Memory B cell (primary cell): ENCODE results near the gene TDRD12.
"Not testable (repeated sequence)": the region's sequence is repeated elsewhere in the genome, so short reads cannot be mapped to it uniquely, and the experiment has no call there.

ENCODE experiments used
- ATAC-seq: fragments of 150-1000 bp; cut with Tn5 transposase; 2 replicates; pipeline ENCODE4 v1.10.0; 2021; ENCODE audit warnings: low read depth, mild to moderate bottlenecking, moderate library complexity
- DNase-seq, 2 donors: peaks; one replicate each; pipeline ENCODE4 v3.0.0; 2022; ENCODE audit warnings: low spot score in 2 of 2
- H3K27ac Mint-ChIP-seq: one replicate; pipeline ENCODE4 v1.8.0; 2022; ENCODE audit warnings: mild to moderate bottlenecking, moderate library complexity, mixed read lengths
- H3K27me3 Mint-ChIP-seq: one replicate; pipeline ENCODE4 v1.8.0; 2022; ENCODE audit warnings: mixed read lengths
- H3K36me3 Mint-ChIP-seq: one replicate; pipeline ENCODE4 v1.8.0; 2022; ENCODE audit warnings: mild to moderate bottlenecking, mixed read lengths
- H3K4me1 Mint-ChIP-seq: one replicate; pipeline ENCODE4 v1.8.0; 2022; ENCODE audit warnings: mixed read lengths
- H3K4me3 Mint-ChIP-seq: one replicate; pipeline ENCODE4 v1.8.0; 2022; ENCODE audit warnings: mild to moderate bottlenecking, moderate library complexity, mixed read lengths
- H3K9me3 Mint-ChIP-seq: one replicate; pipeline ENCODE4 v1.8.0; 2022; ENCODE audit warnings: mixed read lengths

Gene TDRD12

GRCh38 chr19:32787161-32787813, 67.7 kb downstream of the TDRD12 start:
- not testable (repeated sequence) for H3K36me3 Mint-ChIP-seq, ATAC-seq, H3K27ac Mint-ChIP-seq, DNase-seq, H3K9me3 Mint-ChIP-seq, H3K27me3 Mint-ChIP-seq, H3K4me3 Mint-ChIP-seq, H3K4me1 Mint-ChIP-seq

- not testable (repeated sequence) for H3K9me3 Mint-ChIP-seq, H3K36me3 Mint-ChIP-seq, ATAC-seq, DNase-seq, H3K4me3 Mint-ChIP-seq, H3K27ac Mint-ChIP-seq, H3K4me1 Mint-ChIP-seq, H3K27me3 Mint-ChIP-seq
These were observed 68.3 kb downstream of the TDRD12 start for GRCh38 chr19:32787895-32788294.

GRCh38 chr19:32789429-32789828, 69.9 kb downstream of the TDRD12 start:
- no peaks in the 10 kb centered on the region for H3K36me3 Mint-ChIP-seq
- no peaks in the 10 kb centered on the region for H3K4me1 Mint-ChIP-seq
- no peak overlapping the region for H3K4me3 Mint-ChIP-seq
- ATAC-seq (no peak), DNase-seq (no peak)
- no peak overlapping the region for H3K27ac Mint-ChIP-seq
- peaks cover 3% of the 10 kb centered on the region for H3K9me3 Mint-ChIP-seq
- H3K27me3 Mint-ChIP-seq = peaks cover 10% of the 10 kb centered on the region

- no peak overlapping the region for H3K27ac Mint-ChIP-seq
- no peaks in the 10 kb centered on the region for H3K9me3 Mint-ChIP-seq
- ATAC-seq (no peak), DNase-seq (no peak)
- H3K36me3 Mint-ChIP-seq = no peaks in the 10 kb centered on the region
- no peaks in the 10 kb centered on the region for H3K4me1 Mint-ChIP-seq
- peaks cover 6% of the 10 kb centered on the region for H3K27me3 Mint-ChIP-seq
- no peak overlapping the region for H3K4me3 Mint-ChIP-seq
These were observed 78.6 kb downstream of the TDRD12 start for GRCh38 chr19:32798201-32798600.

- ATAC-seq = no peak
- DNase-seq = no peak
- H3K36me3 Mint-ChIP-seq = no peaks in the 10 kb centered on the region
- H3K27ac Mint-ChIP-seq = no peak overlapping the region
- no peaks in the 10 kb centered on the region for H3K4me1 Mint-ChIP-seq
- no peaks in the 10 kb centered on the region for H3K9me3 Mint-ChIP-seq
- peaks cover 5% of the 10 kb centered on the region for H3K27me3 Mint-ChIP-seq
- no peak overlapping the region for H3K4me3 Mint-ChIP-seq
These were observed 80.6 kb downstream of the TDRD12 start for GRCh38 chr19:32800191-32800590.

GRCh38 chr19:32800754-32801153, 81.2 kb downstream of the TDRD12 start:
- no peak for ATAC-seq
- Mint-ChIP-seq H3K36me3 (no peaks in the 10 kb centered on the region), H3K9me3 (no peaks in the 10 kb centered on the region), H3K27ac (no peak overlapping the region), H3K4me1 (no peaks in the 10 kb centered on the region), H3K27me3 (peaks cover 5% of the 10 kb centered on the region), H3K4me3 (no peak overlapping the region)
- DNase-seq = no peak

GRCh38 chr19:32802840-32803239, 83.3 kb downstream of the TDRD12 start:
- no peaks in the 10 kb centered on the region for H3K9me3 Mint-ChIP-seq
- H3K27ac Mint-ChIP-seq = no peak overlapping the region
- peaks cover 5% of the 10 kb centered on the region for H3K27me3 Mint-ChIP-seq
- no peaks in the 10 kb centered on the region for H3K36me3 Mint-ChIP-seq
- H3K4me1 Mint-ChIP-seq = no peaks in the 10 kb centered on the region
- DNase-seq (no peak), ATAC-seq (no peak)
- H3K4me3 Mint-ChIP-seq = no peak overlapping the region

GRCh38 chr19:32808236-32808635, 88.7 kb downstream of the TDRD12 start:
- DNase-seq (no peak), ATAC-seq (no peak)
- Mint-ChIP-seq H3K36me3 (no peaks in the 10 kb centered on the region), H3K27me3 (peaks cover 14% of the 10 kb centered on the region), H3K9me3 (no peaks in the 10 kb centered on the region), H3K27ac (no peak overlapping the region), H3K4me3 (no peak overlapping the region), H3K4me1 (no peaks in the 10 kb centered on the region)

GRCh38 chr19:32809254-32809653, 89.7 kb downstream of the TDRD12 start:
- Mint-ChIP-seq H3K4me3 (no peak overlapping the region), H3K36me3 (no peaks in the 10 kb centered on the region), H3K27me3 (peaks cover 15% of the 10 kb centered on the region), H3K4me1 (no peaks in the 10 kb centered on the region), H3K27ac (no peak overlapping the region), H3K9me3 (no peaks in the 10 kb centered on the region)
- ATAC-seq = no peak
- DNase-seq = no peak

GRCh38 chr19:32809754-32810153, 90.2 kb downstream of the TDRD12 start:
- Mint-ChIP-seq H3K4me1 (no peaks in the 10 kb centered on the region), H3K27me3 (peaks cover 15% of the 10 kb centered on the region), H3K27ac (no peak overlapping the region), H3K36me3 (no peaks in the 10 kb centered on the region), H3K4me3 (no peak overlapping the region), H3K9me3 (no peaks in the 10 kb centered on the region)
- DNase-seq (no peak), ATAC-seq (no peak)

- ATAC-seq (no peak), DNase-seq (no peak)
- no peak overlapping the region for H3K27ac Mint-ChIP-seq
- no peaks in the 10 kb centered on the region for H3K9me3 Mint-ChIP-seq
- no peak overlapping the region for H3K4me3 Mint-ChIP-seq
- H3K36me3 Mint-ChIP-seq = no peaks in the 10 kb centered on the region
- H3K4me1 Mint-ChIP-seq = no peaks in the 10 kb centered on the region
- H3K27me3 Mint-ChIP-seq = peaks cover 15% of the 10 kb centered on the region
These were observed 90.9 kb downstream of the TDRD12 start for GRCh38 chr19:32810452-32810851.

GRCh38 chr19:32811151-32811550, 91.6 kb downstream of the TDRD12 start:
- H3K27ac Mint-ChIP-seq = no peak overlapping the region
- H3K4me3 Mint-ChIP-seq = no peak overlapping the region

GRCh38 chr19:32812036-32812435, 92.5 kb downstream of the TDRD12 start:
- Mint-ChIP-seq H3K27ac (no peak overlapping the region), H3K4me3 (no peak overlapping the region), H3K36me3 (no peaks in the 10 kb centered on the region), H3K4me1 (no peaks in the 10 kb centered on the region), H3K9me3 (no peaks in the 10 kb centered on the region), H3K27me3 (peaks cover 15% of the 10 kb centered on the region)
- DNase-seq (no peak), ATAC-seq (no peak)

More at GRCh38 chr19:32811151-32811550, 91.6 kb downstream of the TDRD12 start:
- Mint-ChIP-seq H3K27me3 (peaks cover 15% of the 10 kb centered on the region), H3K36me3 (no peaks in the 10 kb centered on the region), H3K4me1 (no peaks in the 10 kb centered on the region), H3K9me3 (no peaks in the 10 kb centered on the region)
- ATAC-seq (no peak), DNase-seq (no peak)

- Mint-ChIP-seq H3K9me3 (no peaks in the 10 kb centered on the region), H3K4me1 (no peaks in the 10 kb centered on the region), H3K4me3 (no peak overlapping the region), H3K27ac (no peak overlapping the region), H3K36me3 (no peaks in the 10 kb centered on the region), H3K27me3 (peaks cover 15% of the 10 kb centered on the region)
- ATAC-seq = no peak
- no peak for DNase-seq
These were observed 93.0 kb downstream of the TDRD12 start for GRCh38 chr19:32812571-32812970.

- H3K4me1 Mint-ChIP-seq = no peaks in the 10 kb centered on the region
- no peak overlapping the region for H3K4me3 Mint-ChIP-seq
- no peaks in the 10 kb centered on the region for H3K9me3 Mint-ChIP-seq
- DNase-seq (no peak), ATAC-seq (no peak)
- no peaks in the 10 kb centered on the region for H3K36me3 Mint-ChIP-seq
- peaks cover 17% of the 10 kb centered on the region for H3K27me3 Mint-ChIP-seq
- H3K27ac Mint-ChIP-seq = no peak overlapping the region
These were observed 94.4 kb downstream of the TDRD12 start for GRCh38 chr19:32813862-32814425.
